HG02870 (cell line): Measurements from ENCODE around the gene MTAP.

Source experiments
- ATAC-seq: cut with Tn5 transposase; IDR thresholded peaks from one replicate; pipeline ENCODE4 v1.9.1; 2021; ENCODE audit warnings: mild to moderate bottlenecking, moderate library complexity; ENCODE audit not compliant: unreplicated experiment

MTAP gene

GRCh38 chr9:21841133-21841532 is 38.7 kb downstream of the MTAP start:
- no peak for ATAC-seq

GRCh38 chr9:21848615-21849014 is 46.2 kb downstream of the MTAP start:
- ATAC-seq, result no peak

- peak; percentile 98 for ATAC-seq
Observed at GRCh38 chr9:21852754-21853153, 50.3 kb downstream of the MTAP start.

- no peak for ATAC-seq
Observed at GRCh38 chr9:21853414-21853813, 51.0 kb downstream of the MTAP start.

GRCh38 chr9:21854119-21854518 is 51.7 kb downstream of the MTAP start:
- no peak for ATAC-seq

GRCh38 chr9:21854594-21854993 is 52.2 kb downstream of the MTAP start:
- no peak for ATAC-seq

- ATAC-seq, result no peak
Observed at GRCh38 chr9:21856301-21857094, 54.1 kb downstream of the MTAP start.

GRCh38 chr9:21862871-21863270 is 60.4 kb downstream of the MTAP start:
- no peak for ATAC-seq

- no peak for ATAC-seq
Observed at GRCh38 chr9:21864505-21864904, 62.1 kb downstream of the MTAP start.

- no peak for ATAC-seq
Observed at GRCh38 chr9:21866302-21866701, 63.9 kb downstream of the MTAP start.

GRCh38 chr9:21871256-21871975 is 69.0 kb downstream of the MTAP start:
- no peak for ATAC-seq

- ATAC-seq, result no peak
Observed at GRCh38 chr9:21872696-21873095, 70.3 kb downstream of the MTAP start.

- no peak for ATAC-seq
Observed at GRCh38 chr9:21873540-21874221, 71.2 kb downstream of the MTAP start.

GRCh38 chr9:21875893-21876292 is 73.5 kb downstream of the MTAP start:
- no peak for ATAC-seq

GRCh38 chr9:21883642-21884041 is 81.2 kb downstream of the MTAP start:
- ATAC-seq, result no peak

GRCh38 chr9:21889673-21890072 is 87.2 kb downstream of the MTAP start:
- ATAC-seq, result no peak

GRCh38 chr9:21890696-21891095 is 88.3 kb downstream of the MTAP start:
- ATAC-seq, result no peak

- peak; percentile 33 for ATAC-seq
Observed at GRCh38 chr9:21901546-21901945, 99.1 kb downstream of the MTAP start.

GRCh38 chr9:21902136-21902535 is 99.7 kb downstream of the MTAP start:
- ATAC-seq, result peak; percentile 56

GRCh38 chr9:21903380-21903965 is 101.0 kb downstream of the MTAP start:
- no peak for ATAC-seq

GRCh38 chr9:21904371-21904770 is 101.9 kb downstream of the MTAP start:
- no peak for ATAC-seq
